ENCODE data around the gene METTL5. TPM values are rescaled to one million over a fixed set of nuclear protein-coding genes. Genes with fewer than 3 reads are reported as not detected.
"Not testable (repeated sequence)": the region's sequence is repeated elsewhere in the genome, so short reads cannot be mapped to it uniquely, and the experiment has no call there.

The METTL5 gene
- polyA plus RNA-seq, 1 of the 3 experiments (the other 2 are of a cell fraction), result 40.7 TPM

- Histone ChIP-seq H3K79me2 (ENCODE audit: insufficient read depth) (peaks cover 64% of the 10 kb centered on the region), H2AFZ (ENCODE audit: low read depth) (no peak overlapping the region), H3K27me3 (ENCODE audit: insufficient read depth) (no peaks in the 10 kb centered on the region), H3K4me2 (no peak overlapping the region), H3K9ac (no peak overlapping the region), H4K20me1 (ENCODE audit: insufficient read depth) (peaks cover 14% of the 10 kb centered on the region; the same call in 1 of the 2 replicates), H3K4me3 (ENCODE audit: low read depth in 2 of 2, low read length in 1 of 2) (no peak overlapping the region), H3K9me2 (no peaks in the 10 kb centered on the region), H3F3A (replicated peaks; ENCODE audit: insufficient read depth) (no peaks in the 10 kb centered on the region), H3K9me3 (no peaks in the 10 kb centered on the region), H3K4me1 (ENCODE audit: control insufficient read depth in 1 of 2, insufficient read depth in 2 of 2, low read depth in 1 of 2, low read length in 1 of 2) (no peaks in the 10 kb centered on the region; a peak in 1 of 4 replicates), H3K27ac (ENCODE audit: low read depth in 2 of 2, low read length in 1 of 2) (no peak overlapping the region), H3K36me3 (replicated peaks in 1 of 2; ENCODE audit: control insufficient read depth in 1 of 2, insufficient read depth in 2 of 2, low read length in 1 of 2) (peaks cover 0 to 3% of the 10 kb centered on the region in 2 experiments)
- no peak for TF ChIP-seq EP300 (IDR thresholded peaks at IDR 0.05; ENCODE audit: borderline replicate concordance in 1 of 2, low read depth in 1 of 2, low read length in 1 of 2)
- no peak for TF ChIP-seq RCOR1 (IDR thresholded peaks at IDR 0.05; ENCODE audit: low read length)
- TF ChIP-seq PBX3 (IDR thresholded peaks at IDR 0.05), result no peak
- no peak for TF ChIP-seq POLR2AphosphoS5 (IDR thresholded peaks at IDR 0.05; ENCODE audit: low read depth, low read length)
- no peak for TF ChIP-seq TAF1 (IDR thresholded peaks at IDR 0.05; ENCODE audit: borderline replicate concordance, low read depth, low read length)
- TF ChIP-seq FOSL2 (IDR thresholded peaks at IDR 0.05; ENCODE audit: borderline replicate concordance, low read depth), result no peak
- TF ChIP-seq MEF2A (IDR thresholded peaks at IDR 0.05; ENCODE audit: borderline replicate concordance, low read depth), result no peak
- TF ChIP-seq IRF3 (IDR thresholded peaks at IDR 0.05; ENCODE audit: low read depth, low read length), result no peak
- no peak for TF ChIP-seq FOXM1 (IDR thresholded peaks at IDR 0.05; ENCODE audit: low read depth)
- TF ChIP-seq EZH2phosphoT487 (IDR thresholded peaks at IDR 0.05; ENCODE audit: borderline replicate concordance, low read depth), result no peak
- TF ChIP-seq JUND (IDR thresholded peaks at IDR 0.05), result no peak
- no peak for TF ChIP-seq YY1 (IDR thresholded peaks at IDR 0.05; ENCODE audit: low read depth)
- POLR2A ChIA-PET, result no interaction called here
- CTCF ChIA-PET, result no interaction called here
- no peak for DNase-seq
- WGBS (ENCODE audit: low lambda C conversion rate), result 100% methylated on average over 2 of the region's 2 CpGs
These were observed 20.3 kb upstream of the METTL5 start for GRCh38 chr2:169845016-169845415.

GRCh38 chr2:169841625-169842024 lies 16.9 kb upstream of the METTL5 start:
- 86% methylated on average over 6 of the region's 24 CpGs for WGBS (ENCODE audit: low lambda C conversion rate)
- H3K27ac ChIP-seq (ENCODE audit: low read depth in 2 of 2, low read length in 1 of 2); H3K4me2 ChIP-seq; H3K9ac ChIP-seq; H3K9me2 ChIP-seq; DNase-seq; H2AFZ ChIP-seq (ENCODE audit: low read depth); POLR2A ChIA-PET; H3K9me3 ChIP-seq; H3K4me3 ChIP-seq (ENCODE audit: low read depth in 2 of 2, low read length in 1 of 2); CTCF ChIA-PET; H3K27me3 ChIP-seq (ENCODE audit: insufficient read depth); H3F3A ChIP-seq (replicated peaks; ENCODE audit: insufficient read depth); H3K4me1 ChIP-seq (ENCODE audit: control insufficient read depth in 1 of 2, insufficient read depth in 2 of 2, low read depth in 1 of 2, low read length in 1 of 2); H3K36me3 ChIP-seq (replicated peaks in 1 of 2; ENCODE audit: control insufficient read depth in 1 of 2, insufficient read depth in 2 of 2, low read length in 1 of 2): not testable (repeated sequence)
- Histone ChIP-seq H3K79me2 (ENCODE audit: insufficient read depth) (peaks cover 70% of the 10 kb centered on the region), H4K20me1 (ENCODE audit: insufficient read depth) (peaks cover 19% of the 10 kb centered on the region)

All from SK-N-SH (cell line).